Smooth muscle cell (in vitro differentiated cells): Measurements from ENCODE around the gene NFKBIE. TPM values are rescaled to one million over a fixed set of nuclear protein-coding genes. Genes with fewer than 3 reads are reported as not detected.

Experiments
- DNase-seq: peaks from one replicate; lab custom pipeline; 2025; ENCODE audit not compliant: unreplicated experiment; lab: John Stamatoyannopoulos, UW
- H2AFZ ChIP-seq: fragments of 200-600 bp; sonication (generic); 2 replicates; pipeline ENCODE4 v1.6.0; 2016; ENCODE audit warnings: antibody characterized with exemption, low read depth, mild to moderate bottlenecking
- H3F3A ChIP-seq: fragments of 200-600 bp; sonication (generic); 2 replicates; pipeline ENCODE4 v1.6.0; 2017; ENCODE audit warnings: antibody characterized with exemption, low read depth
- H3K27ac ChIP-seq: fragments of 200-600 bp; sonication (generic); 2 replicates; pipeline ENCODE4 v1.5.1; 2016; ENCODE audit warnings: low read depth, mild to moderate bottlenecking
- H3K27me3 ChIP-seq: fragments of 200-600 bp; sonication (generic); 2 replicates; pipeline ENCODE4 v1.6.1; 2016; ENCODE audit warnings: low read depth, mild to moderate bottlenecking
- H3K36me3 ChIP-seq: fragments of 200-600 bp; sonication (generic); 2 replicates; pipeline ENCODE4 v1.5.1; 2016; ENCODE audit warnings: low read depth
- H3K4me1 ChIP-seq: fragments of 200-600 bp; sonication (generic); 2 replicates; pipeline ENCODE4 v1.5.1; 2016; ENCODE audit warnings: low read depth
- H3K4me2 ChIP-seq: fragments of 200-600 bp; sonication (generic); 2 replicates; pipeline ENCODE4 v1.6.0; 2016; ENCODE audit warnings: mild to moderate bottlenecking
- H3K4me3 ChIP-seq: fragments of 200-600 bp; sonication (generic); 2 replicates; pipeline ENCODE4 v1.5.1; 2016; ENCODE audit warnings: mild to moderate bottlenecking
- H3K79me2 ChIP-seq: fragments of 200-600 bp; sonication (generic); 2 replicates; pipeline ENCODE4 v1.6.0; 2016; ENCODE audit warnings: low read depth, mild to moderate bottlenecking
- H3K9ac ChIP-seq: fragments of 200-600 bp; sonication (generic); 2 replicates; pipeline ENCODE4 v1.6.0; 2016; ENCODE audit warnings: low read depth
- H3K9me3 ChIP-seq: fragments of 200-600 bp; sonication (generic); replicated peaks from 2 replicates; pipeline ENCODE4 v1.5.1; 2016; ENCODE audit warnings: low read depth
- H4K20me1 ChIP-seq: fragments of 200-600 bp; sonication (generic); 2 replicates; pipeline ENCODE4 v1.6.0; 2016; ENCODE audit warnings: low read depth
- CTCF ChIP-seq: fragments of 200-600 bp; sonication (generic); IDR thresholded peaks from 2 replicates; pipeline ENCODE4 v1.5.1; 2017; ENCODE audit warnings: borderline replicate concordance, mild to moderate bottlenecking, antibody characterized with exemption; ENCODE audit not compliant: insufficient read depth, poor library complexity, severe bottlenecking
- WGBS: methylation state at CpG from one replicate; pipeline ENCODE4 v1.1.7; 2016; ENCODE audit warnings: low lambda C conversion rate; 5-methylcytosine and 5-hydroxymethylcytosine counted together
- polyA plus RNA-seq: library from polyadenylated mRNA; unstranded; fragments of >200 nt; fragmentation: Nextera tagmentation; extraction: Ambion mirVana; gene quantifications from 2 replicates; pipeline ENCODE4 v1.2.1, GENCODE V29; 2016
- total RNA-seq: library from RNA; depleted of rRNA; stranded (reverse); fragments of >200 nt; gene quantifications from 2 replicates; pipeline ENCODE4 v1.2.3, GENCODE V29; 2014

NFKBIE gene
- total and polyA plus RNA-seq, 2 experiments from 2014 or later, result 7.0 to 12.3 TPM

DNA sequence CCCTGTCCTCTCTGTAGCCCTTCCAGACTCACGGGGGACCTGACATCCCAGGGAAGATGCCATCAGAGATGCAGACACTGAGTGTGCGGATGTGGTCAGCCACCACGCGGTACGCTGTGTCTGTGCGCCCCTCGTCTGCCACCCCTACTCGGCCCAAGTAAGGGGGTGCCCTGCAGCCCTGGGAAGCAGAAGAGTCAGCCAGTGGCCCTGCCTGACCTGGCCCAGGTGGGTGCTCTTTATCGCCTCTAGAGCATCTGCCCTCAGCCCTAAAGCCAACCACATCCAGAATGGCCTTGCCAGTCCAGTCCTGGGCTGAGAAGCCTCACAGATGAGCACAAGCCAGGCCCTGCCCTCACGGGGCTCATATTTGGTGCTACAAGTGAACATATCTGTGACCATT lies 41.9 kb upstream of the NFKBIE start:
- Histone ChIP-seq H2AFZ (no peak overlapping the region), H3K79me2 (peaks cover 4% of the 10 kb centered on the region), H3K4me2 (no peak overlapping the region), H4K20me1 (no peaks in the 10 kb centered on the region), H3K4me3 (no peak overlapping the region), H3K36me3 (no peaks in the 10 kb centered on the region), H3F3A (no peaks in the 10 kb centered on the region), H3K27ac (no peak overlapping the region), H3K9ac (no peak overlapping the region), H3K4me1 (peaks cover 2% of the 10 kb centered on the region), H3K9me3 (no peaks in the 10 kb centered on the region), H3K27me3 (no peaks in the 10 kb centered on the region)
- DNase-seq, result no peak
- WGBS, result 97% methylated on average over 10 of the region's 10 CpGs
- no peak for TF ChIP-seq CTCF

DNA sequence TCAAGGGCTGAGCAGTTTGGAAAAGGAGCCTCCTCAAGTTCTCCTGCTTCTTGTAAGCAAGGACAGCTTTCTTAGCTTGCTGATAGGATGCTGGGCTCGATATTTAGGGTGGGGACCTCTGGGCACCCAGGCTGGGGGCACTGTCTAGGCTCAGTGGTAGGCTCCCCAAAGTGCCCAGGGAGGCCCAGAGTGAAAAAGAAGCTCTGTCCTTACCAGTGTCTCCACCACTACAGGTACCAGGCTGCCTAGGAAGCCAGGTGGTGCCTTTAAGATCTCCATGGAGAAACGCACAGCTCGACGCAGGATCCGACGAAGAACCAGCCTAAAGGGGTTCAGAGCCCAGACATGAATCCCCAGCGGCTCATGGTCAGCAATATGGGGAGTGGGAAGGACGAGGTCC lies 41.4 kb upstream of the NFKBIE start:
- no peaks in the 10 kb centered on the region for H3K79me2 ChIP-seq
- H3F3A ChIP-seq, result no peaks in the 10 kb centered on the region
- no peaks in the 10 kb centered on the region for H3K27me3 ChIP-seq
- H3K4me1 ChIP-seq, result no peaks in the 10 kb centered on the region
- no peak overlapping the region for H3K4me2 ChIP-seq
- H3K9ac ChIP-seq, result no peak overlapping the region
- no peaks in the 10 kb centered on the region for H4K20me1 ChIP-seq
- H3K4me3 ChIP-seq, result no peak overlapping the region
- H3K27ac ChIP-seq, result no peak overlapping the region
- no peaks in the 10 kb centered on the region for H3K9me3 ChIP-seq
- DNase-seq, result no peak
- H3K36me3 ChIP-seq, result no peaks in the 10 kb centered on the region
- H2AFZ ChIP-seq, result no peak overlapping the region
- no peak for TF ChIP-seq CTCF
- 97% methylated on average over 8 of the region's 8 CpGs for WGBS

DNA sequence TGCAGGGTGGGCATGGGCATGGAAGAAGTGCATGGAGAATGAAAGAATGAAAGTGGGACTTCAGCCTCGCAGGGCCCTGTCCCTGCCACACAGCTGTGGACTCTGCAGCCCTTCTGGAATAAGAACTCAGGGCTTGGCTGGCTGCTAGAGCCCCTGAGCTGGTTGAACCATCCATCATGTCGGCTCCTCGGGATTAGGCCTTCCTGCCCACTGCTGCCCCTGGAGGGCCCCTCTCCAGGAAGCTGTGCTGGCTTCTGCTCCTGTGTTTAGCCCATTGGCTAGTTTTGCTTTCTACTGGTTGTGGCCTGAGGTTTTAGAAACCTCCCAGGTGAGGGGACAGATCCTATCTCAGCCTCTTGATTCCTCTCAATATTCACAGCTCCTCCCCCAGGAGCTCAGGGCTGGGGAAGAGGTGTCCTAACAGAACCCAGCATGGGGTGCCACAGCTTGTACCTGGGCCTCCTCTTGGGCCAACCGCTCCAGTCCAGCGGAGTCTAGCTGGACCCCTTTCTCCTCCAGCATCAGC lies 39.9 kb upstream of the NFKBIE start:
- Histone ChIP-seq H3K27ac (no peak overlapping the region), H2AFZ (no peak overlapping the region), H3K79me2 (no peaks in the 10 kb centered on the region), H3K9me3 (no peaks in the 10 kb centered on the region), H3K4me3 (no peak overlapping the region), H4K20me1 (no peaks in the 10 kb centered on the region), H3F3A (no peaks in the 10 kb centered on the region), H3K27me3 (no peaks in the 10 kb centered on the region), H3K4me2 (no peak overlapping the region), H3K9ac (no peak overlapping the region), H3K36me3 (no peaks in the 10 kb centered on the region), H3K4me1 (no peaks in the 10 kb centered on the region)
- 91% methylated on average over 5 of the region's 5 CpGs for WGBS
- DNase-seq, result no peak
- no peak for TF ChIP-seq CTCF
